ENCODE results near the gene LPP. TPM values are rescaled to one million over a fixed set of nuclear protein-coding genes. Genes with fewer than 3 reads are reported as not detected.

The LPP gene
- total RNA-seq, 1 experiment from 2014 or later = 22.1 TPM

GRCh38 chr3:188196232-188196990 is 42.5 kb downstream of the LPP start:
- DNase-seq (ENCODE audit: low spot score) = no peak

GRCh38 chr3:188197388-188197847 is 43.5 kb downstream of the LPP start:
- DNase-seq (ENCODE audit: low spot score) = no peak

GRCh38 chr3:188198001-188198400 is 44.0 kb downstream of the LPP start:
- DNase-seq (ENCODE audit: low spot score) = no peak

GRCh38 chr3:188198760-188199327 is 44.9 kb downstream of the LPP start:
- no peak for DNase-seq (ENCODE audit: low spot score)

GRCh38 chr3:188199386-188199785 is 45.4 kb downstream of the LPP start:
- no peak for DNase-seq (ENCODE audit: low spot score)

GRCh38 chr3:188200481-188200880 is 46.5 kb downstream of the LPP start:
- DNase-seq (ENCODE audit: low spot score) = no peak

- DNase-seq (ENCODE audit: low spot score) = no peak
These were observed 48.6 kb downstream of the LPP start for GRCh38 chr3:188202358-188203138.

GRCh38 chr3:188204526-188204925 is 50.6 kb downstream of the LPP start:
- DNase-seq (ENCODE audit: low spot score) = no peak

- peak; percentile 41 for DNase-seq (ENCODE audit: low spot score)
These were observed 52.0 kb downstream of the LPP start for GRCh38 chr3:188205992-188206416.

- DNase-seq (ENCODE audit: low spot score) = no peak
These were observed 52.8 kb downstream of the LPP start for GRCh38 chr3:188206787-188207186.

GRCh38 chr3:188207941-188208515 is 54.1 kb downstream of the LPP start:
- no peak for DNase-seq (ENCODE audit: low spot score)

GRCh38 chr3:188208516-188208981 is 54.6 kb downstream of the LPP start:
- no peak for DNase-seq (ENCODE audit: low spot score)

GRCh38 chr3:188209034-188209433 is 55.1 kb downstream of the LPP start:
- no peak for DNase-seq (ENCODE audit: low spot score)

- DNase-seq (ENCODE audit: low spot score) = no peak
These were observed 55.8 kb downstream of the LPP start for GRCh38 chr3:188209740-188210139.

GRCh38 chr3:188211476-188211875 is 57.5 kb downstream of the LPP start:
- no peak for DNase-seq (ENCODE audit: low spot score)

GRCh38 chr3:188212308-188212969 is 58.5 kb downstream of the LPP start:
- DNase-seq (ENCODE audit: low spot score) = peak; percentile 47

- DNase-seq (ENCODE audit: low spot score) = peak; percentile 37
These were observed 60.5 kb downstream of the LPP start for GRCh38 chr3:188214442-188214841.

- DNase-seq (ENCODE audit: low spot score) = no peak
These were observed 61.2 kb downstream of the LPP start for GRCh38 chr3:188215129-188215528.

- DNase-seq (ENCODE audit: low spot score) = no peak
These were observed 63.1 kb downstream of the LPP start for GRCh38 chr3:188217011-188217463.

- DNase-seq (ENCODE audit: low spot score) = no peak
These were observed 63.8 kb downstream of the LPP start for GRCh38 chr3:188217726-188218125.

GRCh38 chr3:188218603-188219002 is 64.6 kb downstream of the LPP start:
- no peak for DNase-seq (ENCODE audit: low spot score)

Data from HT-29 (cell line).